ENCODE data around the gene TNS3.

Gene TNS3

GRCh38 chr7:47529405-47529804 lies 52.5 kb downstream of the TNS3 start:
- DNase-seq: no peak
- Histone ChIP-seq H3K9me2 (replicated peaks; ENCODE audit: insufficient read depth, low read length) (no peaks in the 10 kb centered on the region), H3K4me2 (ENCODE audit: low read depth, low read length) (peak overlapping the region; percentile 14; the same call in 1 of the 2 replicates), H4K20me1 (ENCODE audit: insufficient read depth, low read length) (no peaks in the 10 kb centered on the region), H3K4me3 (ENCODE audit: low read length) (no peak overlapping the region), H3K9ac (ENCODE audit: low read length) (no peak overlapping the region), H2AFZ (ENCODE audit: low read length) (no peak overlapping the region), H3F3A (ENCODE audit: insufficient read depth, low read length) (no peaks in the 10 kb centered on the region), H3K4me1 (ENCODE audit: low read length) (0 out of 2 replicates have a peak, but pooled peaks cover 3% of the 10 kb centered on the region), H3K27me3 (replicated peaks; ENCODE audit: insufficient read depth, low read length) (no peaks in the 10 kb centered on the region), H3K36me3 (replicated peaks; ENCODE audit: insufficient read depth, low read length) (no peaks in the 10 kb centered on the region), H3K9me3 (replicated peaks; ENCODE audit: insufficient read depth, low read length) (no peaks in the 10 kb centered on the region), H3K27ac (ENCODE audit: low read length) (peak overlapping the region; percentile 33; the same call in 1 of the 2 replicates), H3K79me2 (ENCODE audit: low read length) (peaks cover 12% of the 10 kb centered on the region)
- TF ChIP-seq CTCF (IDR thresholded peaks at IDR 0.05; ENCODE audit: low read length): no peak
- no peak for TF ChIP-seq EZH2phosphoT487 (IDR thresholded peaks at IDR 0.05; ENCODE audit: low read length)
- TF ChIP-seq EZH2 (optimal IDR thresholded peaks at IDR 0.05; ENCODE audit: low read depth, low read length): no peak

- Histone ChIP-seq H3K9me3 (replicated peaks; ENCODE audit: insufficient read depth, low read length) (no peaks in the 10 kb centered on the region), H3K4me1 (ENCODE audit: low read length) (0 out of 2 replicates have a peak, but pooled peaks cover 3% of the 10 kb centered on the region), H3K9ac (ENCODE audit: low read length) (no peak overlapping the region), H3K27ac (ENCODE audit: low read length) (peak overlapping the region; percentile 33; the same call in 1 of the 2 replicates), H3K79me2 (ENCODE audit: low read length) (peaks cover 11% of the 10 kb centered on the region), H3K4me3 (ENCODE audit: low read length) (0 out of 2 replicates have a peak overlapping the region, but pooled peaks have one; percentile 2), H3F3A (ENCODE audit: insufficient read depth, low read length) (no peaks in the 10 kb centered on the region), H3K9me2 (replicated peaks; ENCODE audit: insufficient read depth, low read length) (no peaks in the 10 kb centered on the region), H3K4me2 (ENCODE audit: low read depth, low read length) (peak overlapping the region; percentile 14; the same call in 1 of the 2 replicates), H4K20me1 (ENCODE audit: insufficient read depth, low read length) (no peaks in the 10 kb centered on the region), H2AFZ (ENCODE audit: low read length) (no peak overlapping the region), H3K27me3 (replicated peaks; ENCODE audit: insufficient read depth, low read length) (no peaks in the 10 kb centered on the region), H3K36me3 (replicated peaks; ENCODE audit: insufficient read depth, low read length) (no peaks in the 10 kb centered on the region)
- no peak for TF ChIP-seq EZH2 (optimal IDR thresholded peaks at IDR 0.05; ENCODE audit: low read depth, low read length)
- TF ChIP-seq EZH2phosphoT487 (IDR thresholded peaks at IDR 0.05; ENCODE audit: low read length): no peak
- TF ChIP-seq CTCF (IDR thresholded peaks at IDR 0.05; ENCODE audit: low read length): no peak
- DNase-seq: peak; percentile 21
These were observed 53.4 kb downstream of the TNS3 start for GRCh38 chr7:47528471-47528870.

- H3K9ac ChIP-seq (ENCODE audit: low read length): no peak overlapping the region
- H3K4me3 ChIP-seq (ENCODE audit: low read length): no peak overlapping the region
- no peaks in the 10 kb centered on the region for H3K27me3 ChIP-seq (replicated peaks; ENCODE audit: insufficient read depth, low read length)
- H3K9me2 ChIP-seq (replicated peaks; ENCODE audit: insufficient read depth, low read length): no peaks in the 10 kb centered on the region
- no peaks in the 10 kb centered on the region for H3K36me3 ChIP-seq (replicated peaks; ENCODE audit: insufficient read depth, low read length)
- H2AFZ ChIP-seq (ENCODE audit: low read length): no peak overlapping the region
- H3K9me3 ChIP-seq (replicated peaks; ENCODE audit: insufficient read depth, low read length): no peaks in the 10 kb centered on the region
- H3K4me1 ChIP-seq (ENCODE audit: low read length): 0 out of 2 replicates have a peak, but pooled peaks cover 3% of the 10 kb centered on the region
- no peak overlapping the region for H3K27ac ChIP-seq (ENCODE audit: low read length)
- TF ChIP-seq EZH2 (optimal IDR thresholded peaks at IDR 0.05; ENCODE audit: low read depth, low read length) (no peak), EZH2phosphoT487 (IDR thresholded peaks at IDR 0.05; ENCODE audit: low read length) (no peak), CTCF (IDR thresholded peaks at IDR 0.05; ENCODE audit: low read length) (no peak)
- H3K4me2 ChIP-seq (ENCODE audit: low read depth, low read length): no peak overlapping the region
- no peak for DNase-seq
- no peaks in the 10 kb centered on the region for H3F3A ChIP-seq (ENCODE audit: insufficient read depth, low read length)
- peaks cover 11% of the 10 kb centered on the region; the same call in 1 of the 2 replicates for H3K79me2 ChIP-seq (ENCODE audit: low read length)
- no peaks in the 10 kb centered on the region for H4K20me1 ChIP-seq (ENCODE audit: insufficient read depth, low read length)
These were observed 55.4 kb downstream of the TNS3 start for GRCh38 chr7:47526466-47526865.
